Hepatocyte (in vitro differentiated cells): ENCODE results near the gene KCNH3. TPM values are rescaled to one million over a fixed set of nuclear protein-coding genes. Genes with fewer than 3 reads are reported as not detected.

Source experiments
- DNase-seq: peaks from one replicate; pipeline ENCODE4 v3.0.0-alpha.2; 2016; ENCODE audit warnings: low spot score
- H2AFZ ChIP-seq: fragments of 200-600 bp; sonication (generic); 2 replicates; pipeline ENCODE4 v1.6.0; 2016; ENCODE audit warnings: antibody characterized with exemption, mild to moderate bottlenecking
- H3K27ac ChIP-seq: fragments of 200-600 bp; sonication (generic); 2 replicates; pipeline ENCODE4 v1.5.1; 2016; ENCODE audit warnings: mild to moderate bottlenecking
- H3K27me3 ChIP-seq: fragments of 200-600 bp; sonication (generic); 2 replicates; pipeline ENCODE4 v1.6.1; 2016
- H3K36me3 ChIP-seq: fragments of 200-600 bp; sonication (generic); replicated peaks from 2 replicates; pipeline ENCODE4 v1.5.1; 2016; ENCODE audit warnings: low read depth; ENCODE audit not compliant: insufficient read depth
- H3K4me1 ChIP-seq: fragments of 200-600 bp; sonication (generic); 2 replicates; pipeline ENCODE4 v1.5.1; 2016; ENCODE audit warnings: mild to moderate bottlenecking, moderate library complexity; ENCODE audit not compliant: insufficient read depth
- H3K4me2 ChIP-seq: fragments of 200-600 bp; sonication (generic); 2 replicates; pipeline ENCODE4 v1.6.0; 2016
- H3K4me3 ChIP-seq: fragments of 200-600 bp; sonication (generic); 2 replicates; pipeline ENCODE4 v1.5.1; 2016; ENCODE audit warnings: mild to moderate bottlenecking
- H3K79me2 ChIP-seq: fragments of 200-600 bp; sonication (generic); 2 replicates; pipeline ENCODE4 v1.6.0; 2017; ENCODE audit warnings: mild to moderate bottlenecking
- H3K9me2 ChIP-seq: fragments of 200-600 bp; sonication (generic); replicated peaks from 2 replicates; pipeline ENCODE4 v1.6.0; 2017; ENCODE audit warnings: mild to moderate bottlenecking; ENCODE audit not compliant: insufficient read depth
- H3K9me3 ChIP-seq: fragments of 200-600 bp; sonication (generic); 2 replicates; pipeline ENCODE4 v1.5.1; 2016; ENCODE audit warnings: low read depth, mild to moderate bottlenecking
- H4K20me1 ChIP-seq: fragments of 200-600 bp; sonication (generic); 2 replicates; pipeline ENCODE4 v1.6.0; 2016; ENCODE audit warnings: mild to moderate bottlenecking; ENCODE audit not compliant: insufficient read depth, poor library complexity, severe bottlenecking
- CTCF ChIP-seq: fragments of 200-600 bp; sonication (generic); IDR thresholded peaks from 2 replicates; pipeline ENCODE4 v1.5.1; 2016; ENCODE audit warnings: antibody characterized with exemption, mild to moderate bottlenecking; ENCODE audit not compliant: poor library complexity
- EZH2 ChIP-seq: fragments of 200-600 bp; sonication (generic); IDR thresholded peaks from 2 replicates; pipeline ENCODE4 v1.6.1; 2016; ENCODE audit warnings: antibody characterized with exemption, mild to moderate bottlenecking, borderline replicate concordance
- EZH2phosphoT487 ChIP-seq: fragments of 200-600 bp; sonication (generic); IDR thresholded peaks from one replicate; pipeline ENCODE4 v1.6.1; 2018; ENCODE audit warnings: antibody characterized with exemption, mild to moderate bottlenecking, low read depth, moderate library complexity; ENCODE audit not compliant: unreplicated experiment, severe bottlenecking
- WGBS: methylation state at CpG from one replicate; pipeline ENCODE4 v1.1.6; 2016; ENCODE audit warnings: low lambda C conversion rate; ENCODE audit errors: missing lambda C conversion rate; 5-methylcytosine and 5-hydroxymethylcytosine counted together
- polyA plus RNA-seq: library from polyadenylated mRNA; unstranded; fragments of >200 nt; fragmentation: Nextera tagmentation; extraction: Ambion mirVana; gene quantifications from 2 replicates; pipeline ENCODE4 v1.2.1, GENCODE V29; 2016
- total RNA-seq: library from RNA; depleted of rRNA; stranded (reverse); fragments of >200 nt; gene quantifications from 2 replicates; pipeline ENCODE4 v1.2.3, GENCODE V29; 2014

Gene KCNH3
- total and polyA plus RNA-seq, 2 experiments from 2014 or later = 0.30 to 1.1 TPM

- Histone ChIP-seq H3K27me3 (no peaks in the 10 kb centered on the region), H3K9me2 (no peaks in the 10 kb centered on the region), H3K27ac (no peak overlapping the region), H3K36me3 (no peaks in the 10 kb centered on the region), H4K20me1 (no peaks in the 10 kb centered on the region), H2AFZ (no peak overlapping the region), H3K9me3 (no peaks in the 10 kb centered on the region), H3K4me2 (no peak overlapping the region), H3K4me1 (no peaks in the 10 kb centered on the region), H3K4me3 (no peak overlapping the region), H3K79me2 (no peaks in the 10 kb centered on the region)
- WGBS = 98% methylated on average over 13 of the region's 13 CpGs
- no peak for DNase-seq
- no peak for TF ChIP-seq EZH2
- TF ChIP-seq CTCF = no peak
- no peak for TF ChIP-seq EZH2phosphoT487
Observed at GRCh38 chr12:49558526-49558925, 19.7 kb downstream of the KCNH3 start.

- H3K9me2 ChIP-seq = no peaks in the 10 kb centered on the region
- H3K27ac ChIP-seq = no peak overlapping the region
- TF ChIP-seq EZH2phosphoT487 (no peak), CTCF (no peak), EZH2 (no peak)
Observed at GRCh38 chr12:49559011-49559675, 20.3 kb downstream of the KCNH3 start.

GRCh38 chr12:49560695-49561094, 21.9 kb downstream of the KCNH3 start:
- Histone ChIP-seq H3K27me3 (no peaks in the 10 kb centered on the region), H3K79me2 (no peaks in the 10 kb centered on the region), H3K4me2 (no peak overlapping the region), H3K27ac (no peak overlapping the region), H3K4me1 (no peaks in the 10 kb centered on the region), H3K9me3 (no peaks in the 10 kb centered on the region), H3K36me3 (no peaks in the 10 kb centered on the region), H4K20me1 (no peaks in the 10 kb centered on the region), H3K4me3 (no peak overlapping the region), H2AFZ (no peak overlapping the region), H3K9me2 (no peaks in the 10 kb centered on the region)
- 93% methylated on average over 7 of the region's 7 CpGs for WGBS
- no peak for DNase-seq
- TF ChIP-seq EZH2 = no peak
- TF ChIP-seq EZH2phosphoT487 = no peak
- TF ChIP-seq CTCF = no peak

More at GRCh38 chr12:49559011-49559675, 20.3 kb downstream of the KCNH3 start:
- no peaks in the 10 kb centered on the region for H3K9me3 ChIP-seq
- H3K27me3 ChIP-seq = no peaks in the 10 kb centered on the region
- H3K4me2 ChIP-seq = no peak overlapping the region
- H3K4me1 ChIP-seq = no peaks in the 10 kb centered on the region
- no peaks in the 10 kb centered on the region for H4K20me1 ChIP-seq
- no peak overlapping the region for H2AFZ ChIP-seq
- no peak overlapping the region for H3K4me3 ChIP-seq
- no peaks in the 10 kb centered on the region for H3K36me3 ChIP-seq
- no peaks in the 10 kb centered on the region for H3K79me2 ChIP-seq
- 97% methylated on average over 17 of the region's 17 CpGs for WGBS
- no peak for DNase-seq
